AG10803 (cell line): ENCODE results near the gene SLA2.

Experiments used
- DNase-seq: peaks from one replicate; pipeline ENCODE4 v3.0.0; 2010; ENCODE audit warnings: low read depth
- H3K4me3 ChIP-seq: 2 replicates; pipeline ENCODE4 v1.5.1; 2011; ENCODE audit warnings: mild to moderate bottlenecking, low read length, control low read depth
- CTCF ChIP-seq: conservative IDR thresholded peaks from 2 replicates; pipeline ENCODE4 v1.5.1; 2011; ENCODE audit warnings: mild to moderate bottlenecking, low read length, control low read depth, inconsistent platforms

SLA2 gene

DNA sequence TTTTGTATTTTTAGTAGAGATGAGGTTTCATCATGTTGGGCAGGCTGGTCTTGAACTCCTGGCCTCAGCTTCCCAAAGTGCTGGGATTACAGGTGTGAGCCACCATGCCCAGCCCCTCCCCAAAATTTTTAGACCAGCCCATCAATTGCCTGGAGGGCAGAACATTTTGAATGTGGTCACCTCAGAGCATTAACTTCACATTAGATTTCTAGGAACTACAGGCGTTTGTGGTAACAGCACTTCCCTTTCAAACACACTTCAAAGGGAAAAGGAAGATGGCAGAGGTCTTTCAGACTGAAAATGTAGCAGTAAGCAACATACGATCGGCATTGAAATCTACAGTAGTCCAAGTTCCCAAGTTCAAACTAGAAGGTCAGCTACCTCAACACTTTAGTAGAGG, 12.3 kb upstream of the SLA2 start:
- DNase-seq: no peak
- TF ChIP-seq CTCF: no peak
- no peak overlapping the region for H3K4me3 ChIP-seq

DNA sequence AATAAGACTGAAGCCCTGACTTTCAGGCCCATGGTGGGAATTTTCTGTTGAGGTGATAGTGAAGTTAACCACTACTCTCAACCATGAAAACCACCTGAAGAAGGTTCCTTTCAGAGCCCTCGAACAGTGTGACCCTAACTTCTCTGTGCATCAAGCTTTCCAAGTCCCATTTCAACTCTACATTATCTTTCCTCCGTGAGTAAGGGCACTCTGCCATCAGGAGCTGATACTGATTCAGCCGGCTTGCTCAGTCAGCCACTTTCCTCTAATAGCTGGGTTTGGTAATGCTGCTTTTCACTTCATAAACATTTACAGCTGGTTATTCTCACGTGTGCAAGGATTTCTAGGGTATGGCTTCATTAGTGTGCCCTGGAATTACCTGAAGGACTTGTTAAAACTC, 10.7 kb upstream of the SLA2 start:
- TF ChIP-seq CTCF: no peak
- H3K4me3 ChIP-seq: no peak overlapping the region
- DNase-seq: no peak

DNA sequence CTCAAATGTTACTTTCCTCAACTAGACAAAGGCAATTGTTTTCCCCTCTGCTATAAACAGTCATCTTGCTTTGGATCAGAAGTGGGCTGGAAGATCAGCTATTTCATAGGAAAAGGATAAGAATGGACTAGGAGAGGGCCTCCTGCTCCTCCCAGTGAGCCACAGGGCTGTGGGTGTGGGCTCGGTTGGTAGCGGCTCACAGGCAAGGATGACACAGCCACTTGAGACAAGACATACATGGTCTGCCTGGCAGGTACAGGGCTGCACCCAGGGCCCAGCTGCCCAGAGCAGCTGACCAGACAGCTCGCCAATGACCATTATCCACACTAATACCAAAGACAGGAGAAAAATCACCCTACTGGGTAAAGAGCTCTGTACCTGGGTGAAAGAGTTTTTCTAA, 9.0 kb upstream of the SLA2 start:
- TF ChIP-seq CTCF: no peak
- DNase-seq: no peak
- H3K4me3 ChIP-seq: no peak overlapping the region

DNA sequence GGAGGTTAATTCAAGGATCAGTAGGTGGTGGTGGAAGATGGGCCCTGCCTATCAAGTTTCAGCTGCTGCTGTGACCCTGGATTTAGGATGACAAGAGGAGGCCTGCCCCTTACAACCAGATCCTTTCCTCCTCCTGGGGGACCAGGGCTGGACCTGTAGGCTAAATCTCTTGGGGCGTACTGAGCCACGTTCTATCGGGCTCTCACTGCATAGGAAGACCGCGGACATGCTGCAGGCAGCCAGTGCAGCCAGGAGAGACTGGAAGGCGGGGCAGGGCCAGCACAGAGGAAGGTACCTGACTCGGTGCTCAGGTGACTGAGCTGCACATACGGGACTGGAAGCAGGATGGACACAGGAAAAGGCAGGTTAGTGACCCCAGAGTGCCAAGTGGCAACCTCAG, 8.5 kb upstream of the SLA2 start:
- DNase-seq: no peak
- TF ChIP-seq CTCF: no peak
- no peak overlapping the region for H3K4me3 ChIP-seq

GRCh38 chr20:36653456-36653855, 7.5 kb upstream of the SLA2 start:
- no peak overlapping the region for H3K4me3 ChIP-seq
- no peak for TF ChIP-seq CTCF
- no peak for DNase-seq

DNA sequence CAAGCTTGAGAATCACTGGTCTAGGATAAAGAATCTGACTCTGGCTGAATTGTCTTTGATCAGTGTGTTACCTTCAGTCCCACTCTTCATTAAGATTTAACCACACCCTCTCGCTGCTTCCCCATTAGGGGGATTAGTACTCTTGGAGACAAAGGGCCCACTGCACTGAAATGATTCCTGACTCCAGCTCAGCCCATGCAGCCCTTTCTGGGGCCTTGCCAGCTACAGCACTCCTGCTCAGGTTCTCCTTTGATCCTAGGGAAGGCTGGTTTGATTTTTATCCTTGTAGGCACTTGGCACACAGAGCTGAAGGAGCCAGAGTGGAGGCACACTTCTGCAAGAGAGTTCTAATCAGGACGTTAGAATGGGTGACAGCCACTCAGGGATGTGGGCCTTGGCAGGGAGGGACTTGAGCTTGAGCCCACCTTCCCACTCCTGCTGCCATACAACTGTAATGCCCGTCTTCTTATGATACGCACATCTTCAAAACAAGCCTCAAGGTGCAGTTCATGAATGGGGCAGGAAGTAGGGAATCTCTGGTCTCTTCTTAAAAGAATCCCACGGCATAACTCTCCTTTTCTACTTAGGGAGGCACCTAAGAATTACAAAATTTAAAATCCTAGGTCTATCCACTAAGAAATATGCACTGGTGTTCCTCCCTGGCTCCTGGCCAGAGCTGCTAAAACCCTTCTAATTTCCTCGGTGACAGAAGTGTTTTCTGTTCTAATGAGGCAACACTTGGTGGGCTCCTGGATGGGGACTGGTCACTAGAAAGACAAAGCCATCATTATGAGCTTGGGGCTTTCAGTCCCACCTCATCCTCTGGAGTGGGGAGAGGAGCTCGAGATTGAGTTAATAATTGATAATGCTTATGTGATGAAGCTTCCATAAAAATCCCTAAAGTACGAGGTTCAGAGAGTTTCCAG, 1.5 kb upstream of the SLA2 start:
- H3K4me3 ChIP-seq: no peak overlapping the region
- TF ChIP-seq CTCF: no peak
- no peak for DNase-seq

GRCh38 chr20:36646678-36647077, 682 bp upstream of the SLA2 start:
- no peak for TF ChIP-seq CTCF
- H3K4me3 ChIP-seq: no peak overlapping the region
- no peak for DNase-seq
